NB4 (cell line): Measurements from ENCODE around the gene PNMA8B.

Experiments
- CTCF ChIP-seq: IDR thresholded peaks from one replicate; pipeline ENCODE4 v1.5.1; 2012; ENCODE audit warnings: low read depth, low read length
- MAX ChIP-seq: IDR thresholded peaks from 2 replicates; pipeline ENCODE4 v1.6.1; 2011; ENCODE audit warnings: low read depth, low read length
- POLR2A ChIP-seq: IDR thresholded peaks from 2 replicates; pipeline ENCODE4 v1.6.1; 2011; ENCODE audit warnings: mild to moderate bottlenecking; ENCODE audit not compliant: insufficient read length; ENCODE audit errors: extremely low read depth

- TF ChIP-seq POLR2A, result no peak
- TF ChIP-seq CTCF, result no peak
- no peak for TF ChIP-seq MAX
Observed at GRCh38 chr19:46502891-46503290, 7.2 kb upstream of the PNMA8B start.
